Keratinocyte (primary cell): Measurements from ENCODE around the gene ZNF467. TPM values are rescaled to one million over a fixed set of nuclear protein-coding genes. Genes with fewer than 3 reads are reported as not detected.

Experiments
- DNase-seq: peaks from one replicate; pipeline ENCODE4 v3.0.0-alpha.2; 2011; ENCODE audit warnings: low read depth, missing footprints, low spot score
- FAIRE-seq: peaks from 2 replicates; lab custom pipeline; 2011; peaks lifted over from hg19 to GRCh38; lab: Jason Lieb, UNC
- H2AFZ ChIP-seq: 2 replicates; pipeline ENCODE4 v1.6.0; 2012; ENCODE audit warnings: low read length, control low read depth, inconsistent platforms; ENCODE audit not compliant: control insufficient read depth
- H3K27ac ChIP-seq: 2 replicates; pipeline ENCODE4 v1.5.1; 2011; ENCODE audit warnings: low read length; ENCODE audit not compliant: control insufficient read depth, insufficient read depth
- H3K27me3 ChIP-seq: 3 replicates; pipeline ENCODE4 v1.6.0; 2011; ENCODE audit warnings: low read length; ENCODE audit not compliant: control insufficient read depth, insufficient read depth; ENCODE audit errors: extremely low read depth
- H3K36me3 ChIP-seq, 2 experiments: 2 replicates in 1 of 2; 3 replicates in 1 of 2; pipeline ENCODE4 v1.5.1; 2011; ENCODE audit warnings: low read length in 2 of 2, mild to moderate bottlenecking in 1 of 2; ENCODE audit not compliant: control insufficient read depth in 2 of 2, insufficient read depth in 2 of 2; ENCODE audit errors: extremely low read depth in 1 of 2
- H3K4me1 ChIP-seq: 3 replicates; pipeline ENCODE4 v1.5.1; 2011; ENCODE audit warnings: low read length; ENCODE audit not compliant: control insufficient read depth, insufficient read depth; ENCODE audit errors: extremely low read depth
- H3K4me2 ChIP-seq: 3 replicates; pipeline ENCODE4 v1.6.0; 2011; ENCODE audit warnings: low read depth, low read length; ENCODE audit not compliant: control insufficient read depth, insufficient read depth; ENCODE audit errors: extremely low read depth
- H3K4me3 ChIP-seq, 3 experiments: fragments of 200-600 bp in 1 of 3; sonication (generic) in 1 of 3; 2 replicates in 2 of 3; 3 replicates in 1 of 3; pipeline ENCODE4 v1.5.1; 2011 to 2016; ENCODE audit warnings: low read length in 3 of 3, mild to moderate bottlenecking in 3 of 3, control low read depth in 2 of 3, inconsistent platforms in 1 of 3, low read depth in 1 of 3, mixed read lengths in 1 of 3, mixed run types in 1 of 3, moderate library complexity in 1 of 3; ENCODE audit not compliant: control insufficient read depth in 2 of 3, insufficient read depth in 2 of 3; ENCODE audit errors: extremely low read depth in 1 of 3
- H3K79me2 ChIP-seq: 2 replicates; pipeline ENCODE4 v1.6.0; 2012; ENCODE audit warnings: low read length; ENCODE audit not compliant: control insufficient read depth, insufficient read depth
- H3K9ac ChIP-seq: 3 replicates; pipeline ENCODE4 v1.6.0; 2011; ENCODE audit warnings: low read length; ENCODE audit not compliant: control insufficient read depth, insufficient read depth; ENCODE audit errors: extremely low read depth
- H3K9me1 ChIP-seq: 3 replicates; pipeline ENCODE4 v1.6.0; 2011; ENCODE audit warnings: low read length; ENCODE audit not compliant: control insufficient read depth, insufficient read depth; ENCODE audit errors: extremely low read depth
- H3K9me3 ChIP-seq: 2 replicates; pipeline ENCODE4 v1.5.1; 2012; ENCODE audit warnings: low read depth, low read length; ENCODE audit not compliant: control insufficient read depth
- H4K20me1 ChIP-seq: 3 replicates; pipeline ENCODE4 v1.6.0; 2011; ENCODE audit warnings: low read length; ENCODE audit not compliant: control insufficient read depth, insufficient read depth; ENCODE audit errors: extremely low read depth
- EZH2 ChIP-seq: IDR thresholded peaks from one replicate; pipeline ENCODE4 v1.6.1; 2012; ENCODE audit warnings: inconsistent platforms, mild to moderate bottlenecking, low read length, moderate library complexity
- dilution Hi-C: fragments of 300-500 bp; cut with MboI; formaldehyde crosslinking; loops from one replicate; pipeline ENCODE4 v1.7.0; 2020; ENCODE audit warnings: low sequenced_read_pairs; ENCODE audit not compliant: extremely low pct_ligation_motif_present
- polyA plus RNA-seq, 5 experiments: library from polyadenylated mRNA; depleted of rRNA in 3 of 5; stranded (reverse) in 3 of 5; stranded (forward) in 1 of 5; unstranded in 1 of 5; fragments of >200 nt; gene quantifications; 1 replicate in 1 of 5; 2 replicates in 3 of 5; 3 replicates in 1 of 5; pipeline versions ENCODE4 v1.2.1 to v1.2.3, GENCODE V29; 2011 to 2012; ENCODE audit warnings: missing spikeins in 2 of 5, low read depth in 1 of 5, low replicate concordance in 1 of 5
- TF ChIP-seq, protein P1 (sequence below), 3 experiments: IDR thresholded peaks in 1 of 3; conservative IDR thresholded peaks in 1 of 3; optimal IDR thresholded peaks in 1 of 3; 2 replicates in 2 of 3; 3 replicates in 1 of 3; pipeline versions ENCODE3 to v1.5.1; 2011; ENCODE audit warnings: low read length in 3 of 3, mild to moderate bottlenecking in 3 of 3, moderate library complexity in 2 of 3, control low read depth in 1 of 3, inconsistent platforms in 1 of 3; ENCODE audit not compliant: insufficient read depth in 2 of 3; ENCODE audit errors: extremely low read depth in 1 of 3

Gene ZNF467
- polyA plus RNA-seq, 1 donor (not counting 4 experiments of a cell fraction or from before 2014, with no cell fraction given) = 0.31 TPM

DNA sequence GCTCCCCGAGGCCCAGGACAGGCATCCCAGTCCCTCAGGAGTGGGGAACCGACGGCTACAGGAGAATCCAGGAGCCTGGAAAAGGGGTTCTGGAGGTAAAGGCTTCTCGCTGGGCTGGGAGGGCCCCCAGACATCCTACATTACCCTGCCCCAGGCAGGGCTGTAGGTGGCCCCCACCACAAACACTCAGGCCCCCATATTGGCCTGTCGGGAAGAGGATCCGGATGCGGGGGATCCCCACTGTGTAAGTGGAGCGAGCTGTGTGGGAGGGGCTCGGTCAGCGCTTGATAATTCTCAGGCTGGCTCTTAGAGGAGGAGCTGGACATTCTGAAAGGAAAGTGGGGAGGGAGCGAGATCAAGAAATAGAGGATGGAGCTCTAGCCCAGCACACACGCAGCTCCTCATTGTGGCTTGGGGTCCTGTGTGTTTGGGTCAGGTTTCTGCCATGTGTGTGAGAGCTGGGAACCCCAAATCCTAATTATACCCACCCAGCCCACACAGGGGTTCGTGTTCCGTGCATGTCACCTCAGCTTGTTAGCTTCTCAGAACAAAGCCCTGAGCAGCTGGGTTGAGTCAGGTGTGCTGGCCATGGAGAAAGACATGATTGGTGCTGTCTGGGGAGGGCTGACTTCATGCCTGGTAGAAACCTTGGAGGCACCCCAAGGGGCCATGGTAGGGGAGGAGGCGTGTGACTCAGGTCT lies 49.4 kb downstream of the ZNF467 start:
- H3K27ac ChIP-seq = no peak overlapping the region
- H2AFZ ChIP-seq = no peak overlapping the region
- no peaks in the 10 kb centered on the region for H3K27me3 ChIP-seq
- H3K79me2 ChIP-seq = peaks cover under 1% of the 10 kb centered on the region
- DNase-seq = no peak
- TF ChIP-seq, protein P1, sequence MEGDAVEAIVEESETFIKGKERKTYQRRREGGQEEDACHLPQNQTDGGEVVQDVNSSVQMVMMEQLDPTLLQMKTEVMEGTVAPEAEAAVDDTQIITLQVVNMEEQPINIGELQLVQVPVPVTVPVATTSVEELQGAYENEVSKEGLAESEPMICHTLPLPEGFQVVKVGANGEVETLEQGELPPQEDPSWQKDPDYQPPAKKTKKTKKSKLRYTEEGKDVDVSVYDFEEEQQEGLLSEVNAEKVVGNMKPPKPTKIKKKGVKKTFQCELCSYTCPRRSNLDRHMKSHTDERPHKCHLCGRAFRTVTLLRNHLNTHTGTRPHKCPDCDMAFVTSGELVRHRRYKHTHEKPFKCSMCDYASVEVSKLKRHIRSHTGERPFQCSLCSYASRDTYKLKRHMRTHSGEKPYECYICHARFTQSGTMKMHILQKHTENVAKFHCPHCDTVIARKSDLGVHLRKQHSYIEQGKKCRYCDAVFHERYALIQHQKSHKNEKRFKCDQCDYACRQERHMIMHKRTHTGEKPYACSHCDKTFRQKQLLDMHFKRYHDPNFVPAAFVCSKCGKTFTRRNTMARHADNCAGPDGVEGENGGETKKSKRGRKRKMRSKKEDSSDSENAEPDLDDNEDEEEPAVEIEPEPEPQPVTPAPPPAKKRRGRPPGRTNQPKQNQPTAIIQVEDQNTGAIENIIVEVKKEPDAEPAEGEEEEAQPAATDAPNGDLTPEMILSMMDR (optimal IDR thresholded peaks at IDR 0.05 in 1 of 3, IDR thresholded peaks at IDR 0.05 in 1 of 3, conservative IDR thresholded peaks at IDR 0.05 in 1 of 3; ENCODE audit: extremely low read depth in 1 of 3, insufficient read depth in 2 of 3, low read length in 3 of 3) = no peak
- no peak for TF ChIP-seq EZH2
- no peak overlapping the region for H3K9ac ChIP-seq
- FAIRE-seq = no peak
- peaks cover 3% of the 10 kb centered on the region for H3K9me1 ChIP-seq
- H3K4me1 ChIP-seq = peaks cover 4% of the 10 kb centered on the region
- no peak overlapping the region for H3K4me2 ChIP-seq
- peaks cover 39% of the 10 kb centered on the region in 2 experiments for H3K36me3 ChIP-seq
- no peaks in the 10 kb centered on the region for H4K20me1 ChIP-seq
- dilution Hi-C loops = no loop called here
- H3K9me3 ChIP-seq = no peaks in the 10 kb centered on the region
- H3K4me3 ChIP-seq = no peak overlapping the region

DNA sequence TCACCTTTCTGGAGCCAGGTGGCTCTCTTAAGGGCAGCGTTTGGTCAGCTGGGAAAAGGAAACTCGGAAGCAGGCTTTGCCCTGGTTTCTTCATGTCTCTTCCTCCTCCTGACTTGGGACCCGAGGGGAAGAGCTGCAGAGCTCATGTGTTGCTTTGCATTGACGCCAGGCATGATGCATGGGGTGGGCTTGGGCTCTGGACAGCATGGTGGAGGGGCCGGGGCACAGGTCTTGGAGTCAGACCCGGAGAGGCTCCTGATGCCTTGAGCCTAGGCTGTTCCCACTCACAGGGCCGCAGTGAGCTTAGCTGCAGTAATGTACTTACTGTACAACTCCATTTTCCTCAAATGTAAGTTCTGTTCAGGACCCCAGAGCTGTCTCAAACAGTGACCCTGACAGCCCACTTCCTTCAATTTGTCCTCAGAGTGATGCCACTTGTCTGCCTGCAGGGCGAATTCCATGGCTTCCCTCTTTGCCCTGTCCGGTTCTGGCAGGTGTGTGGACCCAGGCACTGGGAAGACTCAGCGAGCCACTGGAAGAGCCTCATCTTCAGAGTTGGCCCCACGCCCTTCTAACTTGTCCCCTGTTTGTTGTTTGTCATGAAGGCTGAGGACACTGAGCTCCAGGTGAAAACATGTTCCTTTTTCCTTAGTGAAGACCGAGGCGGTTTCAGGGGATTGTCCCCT lies 50.2 kb downstream of the ZNF467 start:
- Histone ChIP-seq H3K27ac (no peak overlapping the region), H3K79me2 (peaks cover 5% of the 10 kb centered on the region), H3K4me2 (no peak overlapping the region), H3K27me3 (no peaks in the 10 kb centered on the region), H3K9me1 (peaks cover 4% of the 10 kb centered on the region), H3K9me3 (no peaks in the 10 kb centered on the region), H4K20me1 (no peaks in the 10 kb centered on the region), H2AFZ (no peak overlapping the region), H3K36me3 (peaks cover 34% of the 10 kb centered on the region in 2 experiments), H3K4me1 (peaks cover 9% of the 10 kb centered on the region), H3K9ac (no peak overlapping the region), H3K4me3 (no peak overlapping the region)
- no peak for FAIRE-seq
- DNase-seq = no peak
- dilution Hi-C loops = no loop called here
- no peak for TF ChIP-seq EZH2
- TF ChIP-seq, protein P1 (optimal IDR thresholded peaks at IDR 0.05 in 1 of 3, IDR thresholded peaks at IDR 0.05 in 1 of 3, conservative IDR thresholded peaks at IDR 0.05 in 1 of 3; ENCODE audit: extremely low read depth in 1 of 3, insufficient read depth in 2 of 3, low read length in 3 of 3) = no peak
